Lower leg skin (tissue), 3 donors: ENCODE measurements around the gene SATB1.

Experiments used
- CTCF ChIP-seq, 3 donors: fragments of 450-650 bp; IDR thresholded peaks; one replicate each; pipeline ENCODE4 v1.5.1; 2016; ENCODE audit warnings: antibody characterized with exemption in 3 of 3, mild to moderate bottlenecking in 3 of 3, moderate library complexity in 2 of 3
- POLR2A ChIP-seq, 2 donors: fragments of 450-650 bp; IDR thresholded peaks; one replicate each; pipeline ENCODE4 v1.6.1; 2016 to 2017; ENCODE audit warnings: antibody characterized with exemption in 2 of 2, mild to moderate bottlenecking in 1 of 2, moderate library complexity in 1 of 2

GRCh38 chr3:18385706-18386105, 39.4 kb downstream of the SATB1 start:
- no peak for TF ChIP-seq CTCF (IDR thresholded peaks at IDR 0.05)
- TF ChIP-seq POLR2A (IDR thresholded peaks at IDR 0.05) = no peak
